IMR-90 (cell line): Measurements from ENCODE around the gene CSTF2T. TPM values are rescaled to one million over a fixed set of nuclear protein-coding genes. Genes with fewer than 3 reads are reported as not detected.

Source experiments
- ATAC-seq: fragments of 200-7000 bp; cut with Tn5 transposase; 2 replicates; pipeline ENCODE4 v1.9.1; 2020; ENCODE audit warnings: low read depth, mild to moderate bottlenecking, moderate library complexity
- BruUV-seq: library from RNA; stranded (reverse); fragments of 400-500 nt; replicated peaks from 2 replicates; lab custom pipeline; 2021; lab: Mats Ljungman, UMichigan
- CTCF ChIA-PET: fragments of 300-600 bp; formaldehyde crosslinking; extraction: SDS; loops from one replicate; lab custom pipeline; 2021; ENCODE audit warnings: antibody characterized with exemption; lab: Yijun Ruan, JAX
- POLR2A ChIA-PET: fragments of 300-600 bp; sonication (Branson Sonifier 250); formaldehyde crosslinking; loops from one replicate; lab custom pipeline; 2022; ENCODE audit warnings: antibody characterized with exemption; ENCODE audit not compliant: unreplicated experiment; lab: Charles Lee
- DNase-seq: peaks from one replicate; pipeline ENCODE4 v3.0.0; 2013
- H2AFZ ChIP-seq: replicated peaks from 2 replicates; pipeline ENCODE3; 2013; ENCODE audit warnings: low read length, mild to moderate bottlenecking; ENCODE audit not compliant: poor library complexity
- H2AK5ac ChIP-seq: 2 replicates; pipeline ENCODE4 v1.6.1; 2013; ENCODE audit warnings: low read depth, low read length, inconsistent platforms
- H2AK9ac ChIP-seq: replicated peaks from 2 replicates; pipeline ENCODE3; 2013; ENCODE audit warnings: mild to moderate bottlenecking, low read depth, low read length, moderate library complexity; ENCODE audit not compliant: poor library complexity
- H2BK120ac ChIP-seq: 2 replicates; pipeline ENCODE4 v1.6.1; 2013; ENCODE audit warnings: low read depth, low read length, inconsistent platforms
- H2BK15ac ChIP-seq: 3 replicates; pipeline ENCODE4 v1.6.1; 2013; ENCODE audit warnings: low read depth, low read length, inconsistent platforms
- H2BK20ac ChIP-seq: 2 replicates; pipeline ENCODE4 v1.6.1; 2013; ENCODE audit warnings: low read depth, mild to moderate bottlenecking, inconsistent platforms, low read length, moderate library complexity
- H2BK5ac ChIP-seq: 2 replicates; pipeline ENCODE4 v1.6.1; 2013; ENCODE audit warnings: mild to moderate bottlenecking, low read depth, low read length, inconsistent platforms; ENCODE audit not compliant: poor library complexity, severe bottlenecking
- H3K14ac ChIP-seq: replicated peaks from 2 replicates; pipeline ENCODE4 v1.6.1; 2013; ENCODE audit warnings: low read depth, low read length, inconsistent platforms
- H3K18ac ChIP-seq: 2 replicates; pipeline ENCODE4 v1.6.1; 2013; ENCODE audit warnings: low read depth, low read length, control low read depth
- H3K23ac ChIP-seq: 2 replicates; pipeline ENCODE4 v1.6.1; 2013; ENCODE audit warnings: low read depth, low read length, inconsistent platforms
- H3K27ac ChIP-seq: 2 replicates; pipeline ENCODE4 v1.5.1; 2013; ENCODE audit warnings: mild to moderate bottlenecking, control low read depth, low read length; ENCODE audit not compliant: insufficient read depth
- H3K27me3 ChIP-seq: 2 replicates; pipeline ENCODE4 v1.6.1; 2013; ENCODE audit warnings: low read length; ENCODE audit not compliant: control insufficient read depth, insufficient read depth
- H3K36me3 ChIP-seq: 2 replicates; pipeline ENCODE4 v1.6.1; 2013; ENCODE audit warnings: low read length, mixed read lengths; ENCODE audit not compliant: control insufficient read depth, insufficient read depth
- H3K4ac ChIP-seq: 2 replicates; pipeline ENCODE4 v1.6.1; 2013; ENCODE audit warnings: low read depth, low read length, inconsistent platforms
- H3K4me1 ChIP-seq: 2 replicates; pipeline ENCODE4 v1.6.1; 2013; ENCODE audit warnings: low read length, mixed read lengths; ENCODE audit not compliant: control insufficient read depth, insufficient read depth
- H3K4me2 ChIP-seq: 2 replicates; pipeline ENCODE4 v1.6.1; 2013; ENCODE audit warnings: low read depth, mild to moderate bottlenecking, control low read depth, low read length, moderate library complexity
- H3K4me3 ChIP-seq: 2 replicates; pipeline ENCODE4 v1.5.1; 2013; ENCODE audit warnings: low read depth, mild to moderate bottlenecking, control low read depth, low read length, moderate library complexity; ENCODE audit not compliant: insufficient read depth
- H3K56ac ChIP-seq: 2 replicates; pipeline ENCODE4 v1.6.1; 2013; ENCODE audit warnings: low read length, inconsistent platforms; ENCODE audit not compliant: insufficient read depth; ENCODE audit errors: extremely low read depth
- H3K79me1 ChIP-seq, 2 experiments: 2 replicates each; pipeline ENCODE4 v1.6.1; 2013; ENCODE audit warnings: low read length in 2 of 2, inconsistent platforms in 1 of 2, low read depth in 1 of 2
- H3K9ac ChIP-seq: 2 replicates; pipeline ENCODE4 v1.6.1; 2013; ENCODE audit warnings: low read depth, low read length, control low read depth
- H3K9me1 ChIP-seq: 2 replicates; pipeline ENCODE4 v1.6.1; 2013; ENCODE audit warnings: low read length, inconsistent platforms; ENCODE audit not compliant: insufficient read depth
- H3K9me3 ChIP-seq: 2 replicates; pipeline ENCODE4 v1.6.1; 2013; ENCODE audit warnings: low read length; ENCODE audit not compliant: control insufficient read depth, insufficient read depth
- H4K20me1 ChIP-seq: 2 replicates; pipeline ENCODE4 v1.6.1; 2013; ENCODE audit warnings: low read length, inconsistent platforms; ENCODE audit not compliant: insufficient read depth
- H4K5ac ChIP-seq: 2 replicates; pipeline ENCODE4 v1.6.1; 2013; ENCODE audit warnings: mild to moderate bottlenecking, low read depth, low read length, control low read depth
- H4K8ac ChIP-seq, 2 experiments: 2 replicates each; pipeline ENCODE4 v1.6.1; 2013; ENCODE audit warnings: low read depth in 2 of 2, low read length in 2 of 2, control low read depth in 1 of 2, inconsistent platforms in 1 of 2
- H4K91ac ChIP-seq: 2 replicates; pipeline ENCODE4 v1.6.1; 2013; ENCODE audit warnings: low read depth, low read length, inconsistent platforms; ENCODE audit not compliant: insufficient read depth
- BHLHE40 ChIP-seq: fragments of 150-350 bp; IDR thresholded peaks from 2 replicates; pipeline ENCODE4 v1.6.1; 2016; ENCODE audit warnings: mild to moderate bottlenecking, low read depth, low read length
- CEBPB ChIP-seq: IDR thresholded peaks from 2 replicates; pipeline ENCODE4 v1.6.1; 2012; ENCODE audit warnings: low read depth, low read length, improper control_type of control experiment
- CHD1 ChIP-seq: IDR thresholded peaks from 2 replicates; pipeline ENCODE4 v1.6.1; 2012; ENCODE audit warnings: low read depth, low read length, improper control_type of control experiment
- FOS ChIP-seq: fragments of 150-350 bp; IDR thresholded peaks from 2 replicates; pipeline ENCODE4 v1.6.1; 2016; ENCODE audit warnings: low read depth, low read length
- MAFK ChIP-seq: IDR thresholded peaks from 2 replicates; pipeline ENCODE4 v1.6.1; 2012; ENCODE audit warnings: low read depth, low read length, improper control_type of control experiment
- MAZ ChIP-seq: IDR thresholded peaks from 2 replicates; pipeline ENCODE4 v1.6.1; 2012; ENCODE audit warnings: low read depth, mild to moderate bottlenecking, low read length, improper control_type of control experiment, moderate library complexity, borderline replicate concordance
- MXI1 ChIP-seq: IDR thresholded peaks from 2 replicates; pipeline ENCODE4 v1.6.1; 2012; ENCODE audit warnings: low read depth, mild to moderate bottlenecking, low read length, moderate library complexity, borderline replicate concordance
- NFE2L2 ChIP-seq: fragments of 150-350 bp; IDR thresholded peaks from 2 replicates; pipeline ENCODE4 v1.6.1; 2016; ENCODE audit warnings: low read depth, mild to moderate bottlenecking, low read length
- POLR2A ChIP-seq: IDR thresholded peaks from 2 replicates; pipeline ENCODE4 v1.6.1; 2012; ENCODE audit warnings: mild to moderate bottlenecking, low read depth, low read length
- RAD21 ChIP-seq: IDR thresholded peaks from 2 replicates; pipeline ENCODE4 v1.6.1; 2012; ENCODE audit warnings: low read length, improper control_type of control experiment
- RCOR1 ChIP-seq: IDR thresholded peaks from 2 replicates; pipeline ENCODE4 v1.6.1; 2012; ENCODE audit warnings: mild to moderate bottlenecking, low read length, improper control_type of control experiment; ENCODE audit not compliant: insufficient replicate concordance
- RFX5 ChIP-seq: IDR thresholded peaks from 2 replicates; pipeline ENCODE4 v1.8.0; 2012; ENCODE audit warnings: low read depth, mild to moderate bottlenecking, low read length, moderate library complexity
- SMC3 ChIP-seq: fragments of 150-350 bp; IDR thresholded peaks from 2 replicates; pipeline ENCODE4 v1.6.1; 2016; ENCODE audit warnings: low read depth, mild to moderate bottlenecking, antibody characterized with exemption, low read length, moderate library complexity
- USF2 ChIP-seq: fragments of 150-350 bp; IDR thresholded peaks from 2 replicates; pipeline ENCODE4 v1.6.1; 2017; ENCODE audit warnings: mild to moderate bottlenecking, antibody characterized with exemption, low read length, low read depth
- WGBS, 2 experiments: methylation state at CpG; one replicate each; pipeline versions ENCODE4 v1.1.5 to v1.1.7; 2013; ENCODE audit warnings: missing lambda C conversion rate in 2 of 2; ENCODE audit not compliant: insufficient read length in 1 of 2; ENCODE audit errors: extremely low coverage in 2 of 2; 5-methylcytosine and 5-hydroxymethylcytosine counted together
- dilution Hi-C: fragments of 300-500 bp; cut with HindIII; formaldehyde crosslinking; loops from one replicate; pipeline ENCODE4 v1.14.3; 2018; ENCODE audit warnings: low sequenced_read_pairs; ENCODE audit not compliant: unreplicated experiment
- in situ Hi-C: fragments of 300-500 bp; cut with MboI; formaldehyde crosslinking; loops from 3 replicates; pipeline ENCODE4 v1.14.3; 2019; ENCODE audit warnings: low sequenced_read_pairs, inconsistent platforms, mixed read lengths
- intact Hi-C: fragments of 100-400 bp; cut with micrococcal nuclease; formaldehyde crosslinking; loops from 2 replicates; pipeline ENCODE4 v1.10.0; 2022
- polyA plus RNA-seq, 3 experiments: library from polyadenylated mRNA; depleted of rRNA; stranded (reverse); fragments of >200 nt; gene quantifications; 2 replicates each; pipeline ENCODE4 v1.2.3, GENCODE V29; 2012; ENCODE audit warnings: low replicate concordance in 1 of 3
- total RNA-seq: library from RNA; depleted of rRNA; stranded (reverse); fragments of >200 nt; gene quantifications from 2 replicates; pipeline ENCODE4 v1.2.3, GENCODE V29; 2012
- TF ChIP-seq, protein P1 (sequence below): conservative IDR thresholded peaks from 2 replicates; pipeline ENCODE4 v1.5.1; 2012; ENCODE audit warnings: mild to moderate bottlenecking, low read depth, low read length, improper control_type of control experiment
- TF ChIP-seq, protein P2 (sequence below): fragments of 150-350 bp; IDR thresholded peaks from 2 replicates; pipeline ENCODE4 v1.6.1; 2016; ENCODE audit warnings: low read depth, mild to moderate bottlenecking, low read length, moderate library complexity, borderline replicate concordance

CSTF2T gene
- total and polyA plus RNA-seq, 2 of the 4 experiments (the other 2 are of a cell fraction) = 7.2 to 18.6 TPM

GRCh38 chr10:51743146-51743545 lies 43.8 kb upstream of the CSTF2T start:
- Histone ChIP-seq H3K14ac (no peak overlapping the region), H4K8ac (no peak overlapping the region), H2BK5ac (no peak overlapping the region), H4K5ac (no peak overlapping the region), H3K4me1 (no peaks in the 10 kb centered on the region; the same call in 1 of the 2 replicates), H3K9me1 (0 out of 2 replicates have a peak, but pooled peaks cover 3% of the 10 kb centered on the region), H3K4me3 (no peak overlapping the region), H3K9me3 (no peaks in the 10 kb centered on the region), H3K27ac (no peak overlapping the region), H2AK9ac (no peak overlapping the region), H3K4ac (no peak overlapping the region), H3K9ac (no peak overlapping the region), H2AFZ (no peak overlapping the region), H2AK5ac (no peak overlapping the region), H3K18ac (no peak overlapping the region), H2BK120ac (no peak overlapping the region), H4K20me1 (no peaks in the 10 kb centered on the region), H4K91ac (no peak overlapping the region), H3K23ac (no peak overlapping the region), H3K4me2 (no peak overlapping the region), H3K36me3 (no peaks in the 10 kb centered on the region), H2BK15ac (no peak overlapping the region), H3K27me3 (no peaks in the 10 kb centered on the region), H2BK20ac (no peak overlapping the region), H3K56ac (no peak overlapping the region), H3K79me1 (peaks cover 0 to 7% of the 10 kb centered on the region in 2 experiments; a peak in 2 of 4 replicates)
- DNase-seq (no peak), ATAC-seq (no peak)
- WGBS, 2 experiments = 72% methylated on average over 3 of the region's 6 CpGs; no CpG with 5 or more reads in 1 of the 2 experiments
- ChIA-PET CTCF (no interaction called here), POLR2A (no interaction called here)
- intact Hi-C loops = no loop called here
- no peak for TF ChIP-seq BHLHE40
- no peak for TF ChIP-seq MAZ
- TF ChIP-seq, protein P1, sequence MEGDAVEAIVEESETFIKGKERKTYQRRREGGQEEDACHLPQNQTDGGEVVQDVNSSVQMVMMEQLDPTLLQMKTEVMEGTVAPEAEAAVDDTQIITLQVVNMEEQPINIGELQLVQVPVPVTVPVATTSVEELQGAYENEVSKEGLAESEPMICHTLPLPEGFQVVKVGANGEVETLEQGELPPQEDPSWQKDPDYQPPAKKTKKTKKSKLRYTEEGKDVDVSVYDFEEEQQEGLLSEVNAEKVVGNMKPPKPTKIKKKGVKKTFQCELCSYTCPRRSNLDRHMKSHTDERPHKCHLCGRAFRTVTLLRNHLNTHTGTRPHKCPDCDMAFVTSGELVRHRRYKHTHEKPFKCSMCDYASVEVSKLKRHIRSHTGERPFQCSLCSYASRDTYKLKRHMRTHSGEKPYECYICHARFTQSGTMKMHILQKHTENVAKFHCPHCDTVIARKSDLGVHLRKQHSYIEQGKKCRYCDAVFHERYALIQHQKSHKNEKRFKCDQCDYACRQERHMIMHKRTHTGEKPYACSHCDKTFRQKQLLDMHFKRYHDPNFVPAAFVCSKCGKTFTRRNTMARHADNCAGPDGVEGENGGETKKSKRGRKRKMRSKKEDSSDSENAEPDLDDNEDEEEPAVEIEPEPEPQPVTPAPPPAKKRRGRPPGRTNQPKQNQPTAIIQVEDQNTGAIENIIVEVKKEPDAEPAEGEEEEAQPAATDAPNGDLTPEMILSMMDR = no peak
- TF ChIP-seq RAD21 = no peak
- TF ChIP-seq CEBPB = no peak
- no peak for TF ChIP-seq MXI1
- TF ChIP-seq SMC3 = no peak
- no peak for TF ChIP-seq MAFK
- TF ChIP-seq CHD1 = no peak
- no peak for TF ChIP-seq NFE2L2
- TF ChIP-seq, protein P2, sequence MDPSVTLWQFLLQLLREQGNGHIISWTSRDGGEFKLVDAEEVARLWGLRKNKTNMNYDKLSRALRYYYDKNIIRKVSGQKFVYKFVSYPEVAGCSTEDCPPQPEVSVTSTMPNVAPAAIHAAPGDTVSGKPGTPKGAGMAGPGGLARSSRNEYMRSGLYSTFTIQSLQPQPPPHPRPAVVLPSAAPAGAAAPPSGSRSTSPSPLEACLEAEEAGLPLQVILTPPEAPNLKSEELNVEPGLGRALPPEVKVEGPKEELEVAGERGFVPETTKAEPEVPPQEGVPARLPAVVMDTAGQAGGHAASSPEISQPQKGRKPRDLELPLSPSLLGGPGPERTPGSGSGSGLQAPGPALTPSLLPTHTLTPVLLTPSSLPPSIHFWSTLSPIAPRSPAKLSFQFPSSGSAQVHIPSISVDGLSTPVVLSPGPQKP = no peak
- TF ChIP-seq POLR2A = no peak
- no peak for TF ChIP-seq FOS
- TF ChIP-seq RFX5 = no peak
- no peak for TF ChIP-seq RCOR1
- no peak for TF ChIP-seq USF2
- BruUV-seq = no TSS peak
- dilution Hi-C loops = no loop called here
- in situ Hi-C loops = no loop called here
